ENCODE results near the gene SEZ6L. TPM values are rescaled to one million over a fixed set of nuclear protein-coding genes. Genes with fewer than 3 reads are reported as not detected.
A peak's percentile ranks its signal among the peaks of the same experiment; 100 is the strongest.

SEZ6L gene
- total and polyA plus RNA-seq, 10 of the 15 experiments (the other 5 are each of a cell fraction or from before 2014, with no cell fraction given): not detected

DNA sequence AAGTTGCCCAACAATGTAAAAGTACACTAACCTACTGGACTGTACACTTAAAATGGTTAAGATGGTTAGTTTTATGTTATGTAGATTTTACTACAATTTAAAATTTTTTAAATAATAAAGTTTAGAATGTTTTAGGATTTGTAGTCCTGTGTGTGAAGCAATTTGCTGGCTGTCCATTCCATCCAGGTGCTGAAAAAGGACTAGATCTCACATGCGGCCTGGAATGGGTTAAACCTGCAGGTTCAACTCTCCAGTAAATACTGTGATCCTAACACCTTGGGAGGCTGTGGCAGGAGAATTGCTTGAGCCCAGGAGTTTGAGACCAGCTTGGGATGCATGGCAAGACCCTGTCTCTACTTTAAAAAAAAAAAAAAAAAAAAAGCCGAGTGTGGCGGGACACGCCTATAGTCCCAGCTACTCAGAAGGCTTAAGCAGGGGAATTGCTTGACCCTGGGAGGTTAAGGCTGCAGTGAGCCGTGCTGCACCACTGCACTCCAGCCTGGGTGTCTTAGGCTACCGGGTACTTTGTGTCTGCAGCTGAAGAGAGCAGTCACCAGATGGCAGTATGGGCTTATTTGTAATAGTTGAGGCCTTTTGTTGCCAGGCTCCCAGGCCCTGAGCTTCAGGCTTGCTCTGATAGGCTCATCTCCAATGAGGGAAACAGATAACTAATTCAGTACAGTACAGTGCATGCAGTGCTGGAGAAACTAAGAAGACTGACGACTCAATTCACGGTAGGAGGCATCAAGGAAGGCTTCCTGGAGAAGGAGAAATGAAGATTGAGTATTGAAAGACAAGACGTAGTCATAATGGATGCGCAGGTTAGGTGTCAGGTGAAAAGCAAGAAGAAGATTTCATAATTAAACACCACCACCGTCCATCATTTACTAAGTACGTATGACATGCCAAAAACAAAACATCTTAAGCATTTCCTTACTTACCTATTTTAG is 195.1 kb downstream of the SEZ6L start (continued):
- TF ChIP-seq YY1 (IDR thresholded peaks at IDR 0.05; ENCODE audit: low read depth, low read length) (0 out of 2 replicates have a peak, but pooled peaks have one; percentile 22), JUNB (IDR thresholded peaks at IDR 0.05) (no peak), SIX5 (IDR thresholded peaks at IDR 0.05; ENCODE audit: low read depth, low read length, severe bottlenecking) (no peak), RFX5 (IDR thresholded peaks at IDR 0.05; ENCODE audit: low read depth, low read length) (peak; percentile 70; the same call in 1 of the 2 replicates), BHLHE40 (IDR thresholded peaks at IDR 0.05; ENCODE audit: borderline replicate concordance in 1 of 2, low read depth in 2 of 2, low read length in 1 of 2) (no peak), SMC3 (IDR thresholded peaks at IDR 0.05; ENCODE audit: borderline replicate concordance, low read length) (peak; percentile 64; the same call in 1 of the 2 replicates), MYC (IDR thresholded peaks at IDR 0.05; ENCODE audit: insufficient read depth, insufficient read length, insufficient replicate concordance, low read length, severe bottlenecking) (no peak), IKZF1 (conservative IDR thresholded peaks at IDR 0.05) (no peak), SMARCA5 (IDR thresholded peaks at IDR 0.05) (no peak), ZNF384 (IDR thresholded peaks at IDR 0.05; ENCODE audit: borderline replicate concordance, low read depth, low read length) (no peak), POLR2AphosphoS5 (IDR thresholded peaks at IDR 0.05; ENCODE audit: low read length) (no peak), SUPT20H (IDR thresholded peaks at IDR 0.05; ENCODE audit: borderline replicate concordance, control insufficient read depth, low read depth, low read length) (no peak), POLR2A (IDR thresholded peaks at IDR 0.05; ENCODE audit: low read depth, low read length) (no peak), PAX5 (IDR thresholded peaks at IDR 0.05; ENCODE audit: borderline replicate concordance, low read depth, low read length) (no peak), ZNF24 (IDR thresholded peaks at IDR 0.05) (no peak), NR2C2 (IDR thresholded peaks at IDR 0.05; ENCODE audit: borderline replicate concordance, control insufficient read depth, insufficient read length, low read depth) (no peak), ZSCAN29 (IDR thresholded peaks at IDR 0.05) (no peak), ASH2L (IDR thresholded peaks at IDR 0.05; ENCODE audit: borderline replicate concordance, low read depth) (no peak)
- TF ChIP-seq, protein P1, sequence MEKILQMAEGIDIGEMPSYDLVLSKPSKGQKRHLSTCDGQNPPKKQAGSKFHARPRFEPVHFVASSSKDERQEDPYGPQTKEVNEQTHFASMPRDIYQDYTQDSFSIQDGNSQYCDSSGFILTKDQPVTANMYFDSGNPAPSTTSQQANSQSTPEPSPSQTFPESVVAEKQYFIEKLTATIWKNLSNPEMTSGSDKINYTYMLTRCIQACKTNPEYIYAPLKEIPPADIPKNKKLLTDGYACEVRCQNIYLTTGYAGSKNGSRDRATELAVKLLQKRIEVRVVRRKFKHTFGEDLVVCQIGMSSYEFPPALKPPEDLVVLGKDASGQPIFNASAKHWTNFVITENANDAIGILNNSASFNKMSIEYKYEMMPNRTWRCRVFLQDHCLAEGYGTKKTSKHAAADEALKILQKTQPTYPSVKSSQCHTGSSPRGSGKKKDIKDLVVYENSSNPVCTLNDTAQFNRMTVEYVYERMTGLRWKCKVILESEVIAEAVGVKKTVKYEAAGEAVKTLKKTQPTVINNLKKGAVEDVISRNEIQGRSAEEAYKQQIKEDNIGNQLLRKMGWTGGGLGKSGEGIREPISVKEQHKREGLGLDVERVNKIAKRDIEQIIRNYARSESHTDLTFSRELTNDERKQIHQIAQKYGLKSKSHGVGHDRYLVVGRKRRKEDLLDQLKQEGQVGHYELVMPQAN (conservative IDR thresholded peaks at IDR 0.05): no peak
